DLD1 (cell line): ENCODE results near the gene RPL27A.

Experiments used
- in situ Hi-C: cut with HindIII; loops from 2 replicates; pipeline ENCODE4 v1.10.0; 2017; ENCODE audit warnings: low sequenced_read_pairs

RPL27A gene

GRCh38 chr11:8672346-8672745 is 10.2 kb upstream of the RPL27A start:
- in situ Hi-C loops = no loop called here

- in situ Hi-C loops = no loop called here
Observed at GRCh38 chr11:8674859-8675258, 7.7 kb upstream of the RPL27A start.

DNA sequence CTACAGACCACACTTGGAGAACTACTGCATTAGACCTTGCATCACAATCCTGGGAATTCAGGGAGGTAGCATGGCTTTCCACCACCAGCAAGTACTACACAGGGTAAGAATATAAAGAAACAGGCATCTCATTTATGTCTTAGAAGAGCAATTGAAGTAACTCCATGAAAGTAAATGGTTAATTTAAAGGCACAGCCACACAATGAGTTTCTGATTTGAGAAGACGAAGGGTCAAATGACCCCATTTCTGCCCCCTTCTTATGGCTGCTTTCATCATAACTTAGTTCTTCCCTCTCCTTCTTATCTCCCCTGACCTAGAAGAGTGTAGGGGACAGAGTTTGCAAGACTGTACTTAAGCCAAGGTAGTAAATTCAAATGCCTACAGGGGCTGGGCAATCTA is 6.1 kb upstream of the RPL27A start:
- in situ Hi-C loops = no loop called here

- in situ Hi-C loops = no loop called here
Observed at GRCh38 chr11:8679006-8679405, 3.6 kb upstream of the RPL27A start.

DNA sequence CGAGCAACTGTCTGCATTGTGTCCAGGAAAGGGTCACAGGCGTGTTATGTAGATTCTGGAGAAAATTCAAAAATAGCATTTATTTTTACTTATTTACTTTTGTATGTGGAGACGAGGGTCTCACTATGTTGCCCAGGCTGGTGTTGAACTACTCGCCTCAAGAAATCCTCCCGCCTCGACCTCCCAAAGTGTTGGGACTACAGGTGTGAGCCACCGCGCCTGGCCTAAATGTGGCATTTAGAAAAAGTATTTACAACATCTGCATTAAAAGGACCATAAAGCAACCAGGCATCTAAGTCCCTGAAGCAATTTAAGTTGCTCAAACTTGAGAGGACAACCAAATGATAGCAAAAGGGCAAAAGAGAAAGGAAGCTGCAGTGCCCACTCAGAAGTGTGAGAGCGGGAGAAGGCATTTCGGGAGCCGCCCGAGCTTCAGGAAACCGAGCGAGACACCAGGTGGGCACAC is 722 bp upstream of the RPL27A start:
- in situ Hi-C loops = no loop called here

GRCh38 chr11:8683115-8683807 is 669 bp downstream of the RPL27A start:
- in situ Hi-C loops = no loop called here

DNA sequence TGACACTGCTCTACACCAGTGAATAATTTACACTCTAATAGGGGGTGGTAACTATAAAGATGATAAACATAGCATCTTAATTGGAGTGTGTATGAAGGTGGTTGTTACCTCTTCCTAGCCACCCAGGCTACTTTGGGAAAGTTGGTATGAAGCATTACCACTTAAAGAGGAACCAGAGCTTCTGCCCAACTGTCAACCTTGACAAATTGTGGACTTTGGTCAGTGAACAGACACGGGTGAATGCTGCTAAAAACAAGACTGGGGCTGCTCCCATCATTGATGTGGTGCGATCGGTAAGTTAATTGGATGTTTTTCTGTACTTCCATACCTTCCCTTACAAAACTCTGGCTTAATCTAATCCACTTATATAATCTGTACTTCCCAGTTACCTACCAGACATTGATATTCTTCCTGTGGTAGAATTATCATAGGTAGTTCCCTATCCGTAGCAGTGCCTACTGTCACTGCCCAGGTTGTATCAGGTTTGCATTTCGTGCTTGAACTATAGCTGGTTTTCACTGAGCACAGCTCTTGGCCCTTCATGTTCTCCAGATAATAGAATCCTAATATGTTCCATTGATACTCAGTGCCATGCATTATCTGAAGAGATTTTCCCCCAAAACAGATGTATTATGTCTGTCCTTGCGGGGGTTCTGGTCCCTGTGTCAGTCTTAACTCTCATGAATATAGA is 2.2 kb downstream of the RPL27A start:
- in situ Hi-C loops = no loop called here

- in situ Hi-C loops = no loop called here
Observed at GRCh38 chr11:8685306-8685705, 2.7 kb downstream of the RPL27A start.

- in situ Hi-C loops = no loop called here
Observed at GRCh38 chr11:8685820-8686219, 3.2 kb downstream of the RPL27A start.

- in situ Hi-C loops = no loop called here
Observed at GRCh38 chr11:8686325-8686724, 3.7 kb downstream of the RPL27A start.

- in situ Hi-C loops = no loop called here
Observed at GRCh38 chr11:8688414-8689362, 6.1 kb downstream of the RPL27A start.

DNA sequence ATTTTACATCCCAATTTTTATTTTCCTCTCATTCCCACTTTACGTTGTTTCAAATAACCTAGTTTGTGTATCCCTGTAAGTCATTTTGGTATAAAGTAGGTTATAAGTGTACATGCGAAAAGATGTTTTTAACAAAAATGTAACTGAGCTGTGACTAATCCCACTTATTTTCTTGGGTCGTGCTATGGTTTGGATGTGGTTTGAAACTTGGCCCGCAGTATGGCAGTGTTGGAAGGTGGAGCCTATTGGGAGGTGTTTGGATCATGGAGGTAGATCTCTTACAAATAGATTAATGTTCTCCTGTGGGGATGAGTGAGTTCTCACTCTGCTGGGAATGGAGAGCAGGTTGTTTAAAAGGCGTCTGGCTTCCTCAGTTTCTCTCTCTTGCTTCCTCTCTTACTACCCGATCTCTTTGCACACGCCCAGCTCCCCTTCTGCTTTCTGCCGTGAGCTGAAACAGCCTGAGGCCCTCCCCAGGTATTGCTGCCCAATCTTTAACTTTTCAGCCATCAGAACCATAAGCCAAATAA is 7.2 kb downstream of the RPL27A start:
- in situ Hi-C loops = no loop called here

DNA sequence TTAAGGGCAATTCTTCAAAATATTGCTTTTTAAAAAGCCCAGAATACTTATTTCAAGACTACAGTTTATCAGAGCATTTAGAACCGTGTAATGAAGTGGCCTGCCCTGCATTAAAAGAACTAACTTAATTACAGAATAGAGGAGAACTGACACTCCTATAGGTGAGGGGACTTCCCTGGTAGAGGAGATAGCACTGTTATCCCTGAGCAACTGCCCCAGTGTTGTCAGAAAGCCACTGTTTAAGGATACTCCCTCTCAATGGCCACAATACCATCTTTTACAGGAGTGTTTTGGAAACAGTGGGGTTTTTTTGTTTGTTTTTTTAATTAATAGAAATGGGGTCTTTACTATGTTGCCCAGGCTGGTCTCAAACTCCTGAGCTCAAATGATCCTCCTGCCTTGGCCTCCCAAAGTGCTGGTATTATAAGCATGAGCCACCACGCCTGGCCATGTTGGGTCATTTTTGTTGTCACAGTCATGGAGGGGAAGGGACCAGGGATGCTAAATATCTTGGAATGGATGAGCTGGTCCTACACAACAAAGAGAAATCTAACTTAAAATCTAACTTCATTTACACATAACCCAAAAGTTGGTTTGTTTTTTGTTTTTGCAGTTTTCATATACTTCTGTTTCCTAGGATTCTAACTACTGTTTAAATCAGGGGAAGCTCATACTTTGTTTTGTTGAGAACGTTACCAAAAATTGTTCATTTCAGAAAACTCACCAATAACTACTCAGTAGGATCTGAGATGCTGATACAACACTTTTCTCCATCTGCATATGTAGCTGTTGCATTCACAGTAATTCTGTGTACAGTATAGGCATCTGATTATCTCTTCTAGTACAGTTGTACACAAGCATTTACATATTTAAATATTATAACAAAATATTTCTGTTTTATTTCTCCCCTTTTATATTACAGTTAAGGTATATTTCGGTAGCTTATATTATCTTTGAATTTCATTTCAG is 8.1 kb downstream of the RPL27A start:
- in situ Hi-C loops = no loop called here

DNA sequence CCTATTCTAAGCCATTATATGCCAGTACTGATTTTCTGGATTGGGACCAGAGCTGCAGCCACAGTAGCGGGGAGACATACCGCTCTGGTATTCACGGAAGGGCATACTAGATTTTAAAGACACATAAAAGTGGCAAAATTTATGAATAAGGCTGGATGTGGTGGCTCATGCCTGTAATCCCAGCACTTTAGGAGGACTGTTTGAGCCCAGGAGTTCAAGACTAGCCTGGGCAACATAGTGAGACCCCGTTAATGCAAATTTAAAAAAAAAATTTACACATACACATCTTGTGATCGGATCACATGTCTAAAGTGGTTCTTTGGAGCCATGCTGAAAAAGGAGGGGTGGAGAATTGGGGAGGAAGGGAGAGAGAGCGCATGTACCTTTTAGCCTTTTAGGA is 9.0 kb downstream of the RPL27A start:
- in situ Hi-C loops = no loop called here

DNA sequence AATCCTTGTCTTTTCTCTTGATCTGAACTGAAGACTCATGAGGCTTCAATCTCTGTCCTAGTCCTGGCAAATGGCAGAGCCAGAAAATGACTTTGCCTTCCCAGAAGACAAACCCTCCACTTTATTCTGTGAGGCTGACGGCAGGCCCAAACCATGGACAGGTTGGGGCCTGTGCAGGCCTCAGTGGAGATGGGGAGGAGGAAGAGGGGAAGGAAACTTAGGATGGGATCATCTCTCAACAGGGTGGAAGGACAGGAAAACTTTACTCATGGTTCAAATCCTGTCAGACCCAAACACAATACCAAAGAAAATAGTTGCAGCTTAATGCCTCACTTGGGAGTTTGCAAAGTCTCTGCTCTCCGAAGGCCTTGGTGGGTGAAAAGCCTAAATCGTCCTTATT is 9.8 kb downstream of the RPL27A start:
- in situ Hi-C loops = no loop called here

DNA sequence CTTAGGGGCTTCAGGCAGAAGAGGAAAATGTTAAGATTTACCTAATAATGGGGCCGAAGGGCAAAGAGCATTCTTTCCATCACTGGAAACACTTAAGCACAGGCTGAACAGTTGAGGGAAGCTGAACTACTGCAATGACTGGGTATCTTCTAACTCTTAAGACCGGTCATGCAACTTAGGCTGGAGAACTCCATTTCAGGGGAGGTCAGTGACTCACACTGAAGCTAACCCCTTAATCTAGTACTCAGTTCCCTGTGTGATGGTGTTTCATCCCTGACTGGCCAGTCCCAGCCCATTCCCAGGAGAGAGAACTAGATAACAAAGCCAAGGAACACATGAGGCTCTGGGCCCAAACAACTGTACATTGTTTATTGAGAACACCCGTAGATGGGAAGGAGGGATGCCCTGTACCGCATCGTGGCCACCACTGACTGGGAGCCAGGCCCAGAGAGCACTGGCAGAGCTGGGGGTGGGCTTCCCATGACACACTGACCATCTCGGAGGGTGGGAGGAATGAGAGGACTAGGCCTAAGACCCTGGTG is 10.5 kb downstream of the RPL27A start:
- in situ Hi-C loops = no loop called here

- in situ Hi-C loops = no loop called here
Observed at GRCh38 chr11:8693555-8693954, 11.0 kb downstream of the RPL27A start.

DNA sequence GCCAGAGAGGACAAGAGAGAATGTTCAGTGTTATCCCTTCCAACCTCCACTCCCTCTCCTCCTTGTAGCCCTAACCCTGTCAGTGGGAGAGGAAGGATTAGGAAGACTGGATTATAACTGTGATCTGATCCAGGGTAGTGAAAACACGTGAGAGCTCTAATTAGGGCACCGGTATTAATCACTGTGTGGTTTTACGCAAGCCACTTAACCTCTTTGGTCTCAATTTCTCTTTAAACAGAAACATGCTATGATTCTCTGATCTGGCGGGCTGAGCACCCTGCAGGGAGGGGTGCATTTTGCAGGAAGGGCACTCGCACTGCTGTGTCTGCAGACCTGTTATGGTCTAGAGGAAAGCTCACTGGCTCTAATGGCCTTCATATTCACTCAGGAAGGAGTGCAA is 11.5 kb downstream of the RPL27A start:
- in situ Hi-C loops = no loop called here

DNA sequence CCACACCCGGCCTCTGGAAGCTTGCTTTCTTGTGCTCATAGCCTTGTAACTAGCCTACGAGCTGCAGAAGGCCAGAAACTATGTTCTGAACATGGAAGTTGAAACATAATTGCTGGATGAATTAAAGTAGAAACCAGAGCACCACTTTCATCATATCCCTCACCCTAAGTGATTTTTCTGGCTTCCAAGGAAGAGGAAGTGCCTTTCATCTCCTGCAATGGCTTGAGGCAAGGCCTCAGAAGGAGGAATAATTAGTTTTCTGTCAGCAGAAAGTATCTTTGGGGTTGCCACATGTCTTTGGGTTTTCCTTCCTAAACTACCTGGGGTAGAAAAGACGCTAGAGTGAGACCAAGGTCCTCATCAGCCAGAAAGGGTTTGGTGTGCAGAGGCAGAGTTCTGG is 14.5 kb downstream of the RPL27A start:
- in situ Hi-C loops = no loop called here

DNA sequence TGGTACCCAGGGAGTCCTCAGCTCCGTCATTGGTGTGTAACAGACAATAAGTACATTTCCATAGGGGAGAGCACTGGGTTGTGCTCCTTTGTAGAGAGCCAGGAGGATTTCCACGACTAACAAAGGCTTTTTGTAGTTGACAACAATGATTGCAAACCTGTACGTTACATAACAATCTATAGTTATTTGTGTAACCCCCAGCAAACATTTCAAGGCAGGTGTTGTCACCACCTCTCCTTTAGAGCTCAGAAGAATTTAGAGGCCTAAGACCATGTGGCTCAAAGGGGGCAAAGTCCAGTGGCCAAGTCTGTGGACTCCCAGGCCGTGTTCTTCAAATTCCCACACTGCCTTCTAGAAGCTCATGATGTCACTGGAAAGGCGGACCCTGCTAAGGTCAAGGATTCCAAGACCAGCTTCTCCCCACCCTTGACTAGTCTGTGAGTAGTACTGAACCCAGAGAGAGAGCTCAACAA is 15.8 kb downstream of the RPL27A start:
- in situ Hi-C loops = no loop called here
